GM21737 (cell line): ENCODE measurements around the gene GRK1.

Source experiments
- ATAC-seq: cut with Tn5 transposase; IDR thresholded peaks from one replicate; pipeline ENCODE4 v1.9.1; 2021; ENCODE audit warnings: mild to moderate bottlenecking, moderate library complexity; ENCODE audit not compliant: unreplicated experiment

Gene GRK1

GRCh38 chr13:113649212-113649611 lies 17.8 kb upstream of the GRK1 start:
- ATAC-seq: no peak

- no peak for ATAC-seq
Observed at GRCh38 chr13:113650275-113650674, 16.7 kb upstream of the GRK1 start.

- ATAC-seq: no peak
Observed at GRCh38 chr13:113650731-113651148, 16.3 kb upstream of the GRK1 start.

GRCh38 chr13:113651511-113652403 lies 15.3 kb upstream of the GRK1 start:
- ATAC-seq: no peak

- no peak for ATAC-seq
Observed at GRCh38 chr13:113652404-113653263, 14.4 kb upstream of the GRK1 start.

GRCh38 chr13:113653264-113654174 lies 13.5 kb upstream of the GRK1 start:
- no peak for ATAC-seq

GRCh38 chr13:113654175-113654560 lies 12.9 kb upstream of the GRK1 start:
- ATAC-seq: no peak

GRCh38 chr13:113654591-113655345 lies 12.3 kb upstream of the GRK1 start:
- no peak for ATAC-seq

- no peak for ATAC-seq
Observed at GRCh38 chr13:113655346-113656002, 11.5 kb upstream of the GRK1 start.

GRCh38 chr13:113656003-113656588 lies 10.9 kb upstream of the GRK1 start:
- no peak for ATAC-seq

- no peak for ATAC-seq
Observed at GRCh38 chr13:113656831-113657671, 10.0 kb upstream of the GRK1 start.

- no peak for ATAC-seq
Observed at GRCh38 chr13:113657851-113658741, 8.9 kb upstream of the GRK1 start, which contains the start of gene ATP4B. ATP4B (minus strand) TSS chr13:113658198; CDS start chr13:113658144, 54 bp downstream.

- no peak for ATAC-seq
Observed at GRCh38 chr13:113658836-113659235, 8.2 kb upstream of the GRK1 start.

GRCh38 chr13:113659337-113659736 lies 7.7 kb upstream of the GRK1 start:
- no peak for ATAC-seq

- ATAC-seq: no peak
Observed at GRCh38 chr13:113660066-113660465, 7.0 kb upstream of the GRK1 start.

- no peak for ATAC-seq
Observed at GRCh38 chr13:113661509-113661908, 5.5 kb upstream of the GRK1 start.

- no peak for ATAC-seq
Observed at GRCh38 chr13:113663934-113664333, 3.1 kb upstream of the GRK1 start.
